HG02870 (cell line): ENCODE data around the gene SCGB3A1.

Experiments
- ATAC-seq: cut with Tn5 transposase; IDR thresholded peaks from one replicate; pipeline ENCODE4 v1.9.1; 2021; ENCODE audit warnings: mild to moderate bottlenecking, moderate library complexity; ENCODE audit not compliant: unreplicated experiment

SCGB3A1 gene

GRCh38 chr5:180591311-180591887, at the start of gene SCGB3A1:
TSS of gene SCGB3A1 (minus strand) at chr5:180591499. CDS start at chr5:180591462, 37 bp downstream.
- no peak for ATAC-seq

GRCh38 chr5:180640611-180640860, 49.2 kb upstream of the SCGB3A1 start:
- ATAC-seq: no peak

- no peak for ATAC-seq
Measured at GRCh38 chr5:180639741-180640610, 48.7 kb upstream of the SCGB3A1 start.

GRCh38 chr5:180639287-180639686, 48.0 kb upstream of the SCGB3A1 start:
- ATAC-seq: no peak

GRCh38 chr5:180637962-180638680, 46.8 kb upstream of the SCGB3A1 start:
- no peak for ATAC-seq

GRCh38 chr5:180636403-180637075, 45.2 kb upstream of the SCGB3A1 start:
- ATAC-seq: no peak

GRCh38 chr5:180636016-180636402, 44.7 kb upstream of the SCGB3A1 start:
- no peak for ATAC-seq

- ATAC-seq: no peak
Measured at GRCh38 chr5:180633283-180634177, 42.2 kb upstream of the SCGB3A1 start.

GRCh38 chr5:180632768-180633167, 41.5 kb upstream of the SCGB3A1 start:
- ATAC-seq: no peak

- no peak for ATAC-seq
Measured at GRCh38 chr5:180631549-180632383, 40.5 kb upstream of the SCGB3A1 start.

- no peak for ATAC-seq
Measured at GRCh38 chr5:180630426-180630825, 39.1 kb upstream of the SCGB3A1 start.

- no peak for ATAC-seq
Measured at GRCh38 chr5:180629831-180630382, 38.6 kb upstream of the SCGB3A1 start.

- no peak for ATAC-seq
Measured at GRCh38 chr5:180628827-180629750, 37.8 kb upstream of the SCGB3A1 start.

GRCh38 chr5:180628211-180628610, 36.9 kb upstream of the SCGB3A1 start:
- no peak for ATAC-seq

- no peak for ATAC-seq
Measured at GRCh38 chr5:180627386-180628120, 36.3 kb upstream of the SCGB3A1 start.

GRCh38 chr5:180626661-180627385, 35.5 kb upstream of the SCGB3A1 start:
- ATAC-seq: no peak
